ENCODE measurements around the gene ADK. TPM values are rescaled to one million over a fixed set of nuclear protein-coding genes. Genes with fewer than 3 reads are reported as not detected.
A peak's percentile ranks its signal among the peaks of the same experiment; 100 is the strongest.
"Not testable (repeated sequence)": the region's sequence is repeated elsewhere in the genome, so short reads cannot be mapped to it uniquely, and the experiment has no call there.

The ADK gene
- total RNA-seq, 2 experiments from 2014 or later, result 56.5 to 57.4 TPM

DNA sequence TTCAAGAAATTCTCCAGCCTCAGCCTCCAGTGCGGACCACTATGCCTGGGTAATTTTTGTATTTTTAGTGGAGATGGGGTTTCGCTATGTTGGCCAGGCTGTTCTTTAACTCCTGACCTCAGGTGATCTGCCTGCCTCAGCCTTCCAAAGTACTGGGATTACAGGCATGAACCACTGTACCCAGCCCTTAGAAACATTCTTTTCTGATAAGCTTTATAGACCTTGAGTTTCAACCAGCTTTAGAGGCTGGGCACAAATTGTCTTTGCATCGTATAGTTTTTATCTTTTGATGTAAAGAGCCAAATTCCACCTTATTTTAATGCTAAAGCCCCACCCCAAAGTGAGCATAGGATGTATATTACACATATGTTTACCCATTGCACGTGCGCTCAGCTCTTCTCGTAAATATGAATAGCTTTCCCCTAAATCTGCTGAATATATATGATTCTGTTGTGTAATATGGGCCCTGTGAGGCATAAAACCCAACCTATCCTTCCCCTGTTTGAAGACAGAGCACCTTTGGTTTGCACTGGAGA is 124.8 kb downstream of the ADK start:
- H3K27ac Mint-ChIP-seq, result no peak overlapping the region
- no peaks in the 10 kb centered on the region for H3K27me3 Mint-ChIP-seq
- no peaks in the 10 kb centered on the region for H3K9me3 Mint-ChIP-seq

DNA sequence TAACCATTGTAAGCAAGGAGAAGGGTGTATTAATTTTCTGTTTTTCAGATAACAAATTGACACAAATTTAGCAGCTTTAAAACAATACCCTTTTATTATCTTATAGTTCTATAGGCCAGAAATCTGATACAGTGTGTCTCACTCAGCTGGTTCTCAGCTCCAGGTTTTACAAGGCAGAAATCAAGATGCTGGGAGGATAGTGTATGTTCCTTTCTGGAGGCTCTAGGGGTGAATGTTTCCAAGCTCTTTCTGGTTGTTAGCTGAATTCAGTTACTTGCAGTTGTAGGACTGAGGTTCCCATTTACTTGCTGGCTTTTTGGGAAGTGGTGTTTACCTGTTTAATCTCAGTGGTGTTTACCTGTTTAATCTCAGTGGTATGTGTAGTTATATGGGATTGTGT is 125.4 kb downstream of the ADK start:
- Mint-ChIP-seq H3K4me3 (no peak overlapping the region), H3K36me3 (peaks cover 15% of the 10 kb centered on the region), H3K4me1 (peaks cover 5% of the 10 kb centered on the region), H3K27me3 (no peaks in the 10 kb centered on the region), H3K27ac (no peak overlapping the region), H3K9me3 (no peaks in the 10 kb centered on the region)
- DNase-seq, result no peak

More for the DNA sequence above, 124.8 kb downstream of the ADK start:
- peaks cover 2% of the 10 kb centered on the region for H3K4me1 Mint-ChIP-seq
- H3K4me3 Mint-ChIP-seq, result no peak overlapping the region
- peaks cover 12% of the 10 kb centered on the region for H3K36me3 Mint-ChIP-seq
- DNase-seq, result no peak

GRCh38 chr10:74282151-74282847 is 131.3 kb downstream of the ADK start:
- Mint-ChIP-seq H3K27me3 (no peaks in the 10 kb centered on the region), H3K36me3 (peaks cover 48% of the 10 kb centered on the region), H3K4me1 (peaks cover 15% of the 10 kb centered on the region), H3K9me3 (peaks cover 13% of the 10 kb centered on the region), H3K4me3 (no peak overlapping the region), H3K27ac (no peak overlapping the region)
- DNase-seq, result no peak

GRCh38 chr10:74282848-74283210 is 131.8 kb downstream of the ADK start:
- no peak overlapping the region for H3K27ac Mint-ChIP-seq
- H3K36me3 Mint-ChIP-seq, result peaks cover 49% of the 10 kb centered on the region
- H3K27me3 Mint-ChIP-seq, result no peaks in the 10 kb centered on the region
- DNase-seq, result no peak
- H3K9me3 Mint-ChIP-seq, result peaks cover 13% of the 10 kb centered on the region
- H3K4me3 Mint-ChIP-seq, result no peak overlapping the region
- H3K4me1 Mint-ChIP-seq, result peaks cover 16% of the 10 kb centered on the region

GRCh38 chr10:74289188-74289587 is 138.2 kb downstream of the ADK start:
- Mint-ChIP-seq H3K9me3 (peaks cover 10% of the 10 kb centered on the region), H3K4me3 (no peak overlapping the region), H3K27ac (no peak overlapping the region), H3K36me3 (peaks cover 25% of the 10 kb centered on the region), H3K27me3 (no peaks in the 10 kb centered on the region), H3K4me1 (peaks cover 23% of the 10 kb centered on the region)
- no peak for DNase-seq

- DNase-seq, result no peak
- Mint-ChIP-seq H3K4me3 (no peak overlapping the region), H3K27ac (peak overlapping the region; percentile 16), H3K36me3 (peaks cover 19% of the 10 kb centered on the region), H3K4me1 (peaks cover 23% of the 10 kb centered on the region), H3K9me3 (peaks cover 5% of the 10 kb centered on the region), H3K27me3 (no peaks in the 10 kb centered on the region)
These were observed 138.9 kb downstream of the ADK start for GRCh38 chr10:74289951-74290350.

DNA sequence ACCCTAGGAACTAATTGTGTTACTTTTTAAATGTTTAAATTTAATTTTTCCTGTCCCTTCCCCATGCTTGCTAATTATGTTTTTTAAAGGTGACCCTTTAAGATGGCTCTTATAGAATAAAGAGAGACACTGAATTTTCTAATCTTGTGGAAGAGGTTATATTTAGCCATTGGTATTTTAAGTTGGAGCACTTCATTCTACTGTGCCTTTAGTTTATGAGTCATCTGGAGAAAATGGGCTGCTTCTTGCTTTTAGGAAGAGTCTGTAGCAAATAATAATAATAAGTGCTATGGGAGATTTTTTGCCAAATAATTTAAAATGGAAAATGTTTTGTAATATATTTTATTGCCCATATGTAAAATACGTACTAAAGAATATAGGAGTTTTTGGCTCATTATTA is 139.7 kb downstream of the ADK start:
- no peak overlapping the region for H3K4me3 Mint-ChIP-seq
- peaks cover 15% of the 10 kb centered on the region for H3K36me3 Mint-ChIP-seq
- H3K27me3 Mint-ChIP-seq, result no peaks in the 10 kb centered on the region
- no peak overlapping the region for H3K27ac Mint-ChIP-seq
- DNase-seq, result no peak
- H3K9me3 Mint-ChIP-seq, result no peaks in the 10 kb centered on the region
- H3K4me1 Mint-ChIP-seq, result peaks cover 23% of the 10 kb centered on the region

- DNase-seq, result no peak
- no peaks in the 10 kb centered on the region for H3K27me3 Mint-ChIP-seq
- peaks cover 20% of the 10 kb centered on the region for H3K4me1 Mint-ChIP-seq
- H3K36me3 Mint-ChIP-seq, result peaks cover 8% of the 10 kb centered on the region
- no peak overlapping the region for H3K27ac Mint-ChIP-seq
- H3K4me3 Mint-ChIP-seq, result no peak overlapping the region
- H3K9me3 Mint-ChIP-seq, result no peaks in the 10 kb centered on the region
These were observed 141.9 kb downstream of the ADK start for GRCh38 chr10:74292871-74293427.

DNA sequence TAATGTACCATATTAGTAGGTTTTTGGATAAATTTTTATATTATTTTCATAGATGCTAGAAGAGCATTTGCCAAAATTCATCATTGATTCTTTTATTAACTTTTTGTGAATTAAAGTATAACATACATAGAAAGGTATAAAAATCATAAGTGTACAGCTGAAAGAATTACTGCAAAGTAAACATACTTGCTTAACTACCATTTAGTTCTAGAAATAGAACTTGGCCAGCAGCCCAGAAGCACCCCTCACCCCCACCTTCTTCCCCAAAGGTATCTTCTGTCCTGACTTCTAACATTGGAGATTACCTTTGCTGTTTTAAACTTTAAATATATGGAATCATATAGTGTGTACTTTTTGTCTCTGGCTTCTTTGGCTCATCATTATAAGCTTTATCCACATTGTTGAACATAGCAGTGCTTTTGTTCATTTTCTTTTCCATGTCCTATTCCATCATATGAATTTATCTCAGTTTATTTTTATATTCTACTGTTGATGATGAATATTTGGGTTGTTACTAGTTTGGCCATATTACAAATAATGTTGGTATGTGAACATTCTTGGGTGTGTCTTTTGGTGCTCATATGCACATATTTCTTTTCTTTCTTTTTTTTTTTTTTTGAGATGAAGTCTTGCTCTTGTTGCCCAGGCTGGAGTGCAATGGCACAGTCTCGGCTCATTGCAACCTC is 142.8 kb downstream of the ADK start:
- H3K4me3 Mint-ChIP-seq, result no peak overlapping the region
- no peak overlapping the region for H3K27ac Mint-ChIP-seq
- H3K36me3 Mint-ChIP-seq, result peaks cover 10% of the 10 kb centered on the region
- H3K9me3 Mint-ChIP-seq, result no peaks in the 10 kb centered on the region
- H3K4me1 Mint-ChIP-seq, result peaks cover 20% of the 10 kb centered on the region
- no peaks in the 10 kb centered on the region for H3K27me3 Mint-ChIP-seq
- no peak for DNase-seq

- no peak for DNase-seq
- Mint-ChIP-seq H3K36me3 (peaks cover 10% of the 10 kb centered on the region), H3K4me1 (peaks cover 11% of the 10 kb centered on the region), H3K4me3 (no peak overlapping the region), H3K27ac (no peak overlapping the region), H3K9me3 (no peaks in the 10 kb centered on the region), H3K27me3 (no peaks in the 10 kb centered on the region)
These were observed 146.5 kb downstream of the ADK start for GRCh38 chr10:74297389-74298080.

GRCh38 chr10:74300074-74300621 is 149.1 kb downstream of the ADK start:
- not testable (repeated sequence) for H3K4me1 Mint-ChIP-seq

DNA sequence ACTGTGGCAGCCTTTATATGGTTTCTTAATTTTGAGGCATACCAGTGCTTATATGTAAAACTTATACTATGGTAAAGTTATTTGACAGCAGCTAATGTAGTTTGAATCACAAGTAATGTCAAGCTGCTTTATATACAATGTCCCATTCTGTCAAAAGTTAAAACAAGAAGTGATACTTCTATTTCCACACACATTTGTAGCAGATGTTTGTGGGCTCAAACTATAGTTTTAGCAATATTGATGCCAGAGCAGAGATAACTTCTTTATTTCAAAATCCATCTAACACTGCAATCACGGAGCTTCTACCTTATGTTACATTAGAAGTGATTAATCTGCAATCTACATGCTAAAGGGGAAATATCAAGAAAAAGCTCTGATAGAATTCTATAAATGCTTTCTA is 149.6 kb downstream of the ADK start:
- peaks cover 12% of the 10 kb centered on the region for H3K4me1 Mint-ChIP-seq
- no peak for DNase-seq
- no peak overlapping the region for H3K4me3 Mint-ChIP-seq
- no peaks in the 10 kb centered on the region for H3K9me3 Mint-ChIP-seq
- H3K27me3 Mint-ChIP-seq, result no peaks in the 10 kb centered on the region
- H3K27ac Mint-ChIP-seq, result no peak overlapping the region
- peaks cover 12% of the 10 kb centered on the region for H3K36me3 Mint-ChIP-seq

More at GRCh38 chr10:74300074-74300621, 149.1 kb downstream of the ADK start:
- DNase-seq, H3K27me3 Mint-ChIP-seq, H3K9me3 Mint-ChIP-seq, H3K4me3 Mint-ChIP-seq, H3K27ac Mint-ChIP-seq: not testable (repeated sequence)
- H3K36me3 Mint-ChIP-seq, result peaks cover 10% of the 10 kb centered on the region

DNA sequence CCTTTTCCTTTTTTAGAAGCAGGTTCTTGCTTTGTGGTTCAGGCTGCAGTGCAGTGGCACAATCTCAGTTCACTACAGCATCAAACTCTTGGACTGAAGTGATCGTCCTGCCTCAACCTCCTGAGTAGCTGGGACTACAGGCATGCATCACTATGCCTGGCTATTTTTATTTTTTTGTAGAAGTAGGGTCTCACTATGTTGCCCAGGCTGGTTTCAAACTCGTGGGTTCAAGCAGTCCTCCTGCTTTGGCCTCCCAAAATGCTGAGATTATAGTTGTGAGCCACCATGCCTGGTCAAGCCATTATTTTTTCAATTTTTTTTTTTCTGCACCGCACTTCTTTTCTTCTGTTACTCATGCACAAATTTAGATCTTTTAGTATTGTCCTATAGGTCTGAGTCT is 154.7 kb downstream of the ADK start:
- Mint-ChIP-seq H3K36me3 (peaks cover 13% of the 10 kb centered on the region), H3K9me3 (no peaks in the 10 kb centered on the region), H3K4me3 (no peak overlapping the region), H3K27me3 (no peaks in the 10 kb centered on the region), H3K4me1 (peaks cover 16% of the 10 kb centered on the region), H3K27ac (no peak overlapping the region)
- no peak for DNase-seq

DNA sequence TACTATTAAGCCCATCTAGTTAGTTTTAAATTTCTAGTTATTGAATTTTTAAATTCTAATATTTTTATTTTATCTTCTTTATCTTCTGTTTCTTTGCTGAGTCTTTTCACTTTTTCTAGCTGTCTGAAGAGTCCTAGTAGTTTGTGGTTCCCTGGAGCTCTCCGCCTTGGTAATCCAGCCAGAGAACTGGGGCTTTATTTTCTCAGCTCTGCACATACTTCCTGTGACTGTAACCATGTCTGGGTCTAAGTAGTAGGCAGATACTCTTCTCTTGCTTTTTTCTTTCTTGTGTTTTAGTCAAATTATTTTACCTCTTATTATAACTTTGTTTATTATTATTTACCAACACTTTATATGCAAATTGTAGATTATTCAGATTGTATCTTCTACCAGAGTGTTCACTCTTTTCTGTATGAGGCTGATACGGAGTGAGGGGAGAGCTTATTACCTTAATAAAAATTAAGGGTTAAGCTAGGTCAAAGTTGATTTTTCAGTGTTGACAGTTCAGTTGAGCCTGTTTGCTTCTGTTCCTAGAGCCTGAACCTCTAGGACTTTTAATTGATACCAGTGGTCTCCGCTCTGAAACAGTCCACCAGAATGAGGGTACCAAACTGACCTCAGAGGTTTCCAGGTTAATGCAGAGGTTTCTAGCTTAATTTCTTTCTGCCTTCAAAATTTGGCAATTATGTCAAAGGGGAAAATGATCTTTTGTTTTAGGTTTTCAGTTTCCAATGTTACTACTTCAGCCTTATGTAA is 155.4 kb downstream of the ADK start:
- no peak overlapping the region for H3K27ac Mint-ChIP-seq
- H3K27me3 Mint-ChIP-seq, result no peaks in the 10 kb centered on the region
- H3K4me1 Mint-ChIP-seq, result peaks cover 16% of the 10 kb centered on the region

More for the DNA sequence above, 155.4 kb downstream of the ADK start:
- Mint-ChIP-seq H3K4me3 (no peak overlapping the region), H3K36me3 (peaks cover 13% of the 10 kb centered on the region), H3K9me3 (no peaks in the 10 kb centered on the region)
- no peak for DNase-seq
